GM12874 (cell line): ENCODE results near the gene CLCN3.

Experiments
- CTCF ChIP-seq: IDR thresholded peaks from 2 replicates; pipeline ENCODE4 v1.5.1; 2011; ENCODE audit warnings: low read depth, mild to moderate bottlenecking, control low read depth, low read length, moderate library complexity; ENCODE audit not compliant: insufficient read depth

The CLCN3 gene

GRCh38 chr4:169594560-169595195 lies 25.7 kb upstream of the CLCN3 start:
- TF ChIP-seq CTCF, result no peak

DNA sequence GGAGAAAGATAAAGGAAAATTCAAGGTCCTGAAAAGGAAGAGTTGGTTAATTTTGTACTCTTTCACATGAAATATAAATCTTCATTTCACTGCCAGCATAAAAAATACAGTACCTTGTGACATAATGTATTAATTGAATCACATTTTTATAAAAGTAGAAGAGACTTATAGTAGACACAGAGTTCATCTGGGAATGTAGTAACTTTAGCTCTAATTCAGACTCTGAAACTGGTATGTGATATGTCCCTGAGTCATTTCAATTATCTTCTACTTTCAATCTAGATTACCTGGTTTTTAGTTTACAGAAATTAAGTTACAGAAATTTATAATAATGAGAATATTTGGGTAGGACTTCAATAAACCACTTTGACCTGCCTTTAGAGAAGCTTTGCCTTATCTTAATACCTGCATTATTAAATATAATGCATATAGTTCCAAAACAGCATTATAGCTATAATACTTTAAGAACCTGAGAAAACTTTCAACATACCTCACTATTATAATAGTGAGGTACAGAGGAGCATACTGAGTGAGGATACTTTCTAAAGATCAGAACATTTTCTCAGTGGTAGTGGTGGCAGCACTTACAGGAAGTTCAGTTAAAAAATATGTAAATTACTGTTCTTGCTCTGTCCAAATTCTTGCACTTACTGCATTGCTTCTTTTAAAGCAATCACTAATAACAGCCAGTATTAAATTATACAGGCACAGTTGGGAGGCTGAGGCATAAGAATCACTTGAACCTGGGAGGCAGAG lies 19.2 kb upstream of the CLCN3 start:
- no peak for TF ChIP-seq CTCF

DNA sequence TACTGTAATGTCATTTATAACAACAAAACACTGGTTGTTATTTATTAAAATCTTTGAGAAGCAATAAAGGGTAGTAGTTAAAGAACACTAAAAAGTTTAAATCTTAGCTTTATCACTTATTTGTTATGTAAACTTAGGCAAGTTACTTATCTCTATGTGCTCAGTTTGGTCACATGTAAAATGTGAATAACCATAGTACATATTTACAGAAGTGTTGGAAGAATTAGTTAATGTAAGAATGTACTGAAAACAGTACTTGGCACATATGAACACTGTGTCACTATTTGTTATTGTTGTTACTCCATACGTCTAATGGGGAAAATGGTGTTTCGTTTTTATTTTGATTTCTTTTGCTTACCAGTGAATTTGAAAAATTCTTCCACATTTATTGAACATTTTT lies 17.1 kb upstream of the CLCN3 start:
- no peak for TF ChIP-seq CTCF

GRCh38 chr4:169604131-169604900 lies 16.1 kb upstream of the CLCN3 start:
- TF ChIP-seq CTCF, result no peak

DNA sequence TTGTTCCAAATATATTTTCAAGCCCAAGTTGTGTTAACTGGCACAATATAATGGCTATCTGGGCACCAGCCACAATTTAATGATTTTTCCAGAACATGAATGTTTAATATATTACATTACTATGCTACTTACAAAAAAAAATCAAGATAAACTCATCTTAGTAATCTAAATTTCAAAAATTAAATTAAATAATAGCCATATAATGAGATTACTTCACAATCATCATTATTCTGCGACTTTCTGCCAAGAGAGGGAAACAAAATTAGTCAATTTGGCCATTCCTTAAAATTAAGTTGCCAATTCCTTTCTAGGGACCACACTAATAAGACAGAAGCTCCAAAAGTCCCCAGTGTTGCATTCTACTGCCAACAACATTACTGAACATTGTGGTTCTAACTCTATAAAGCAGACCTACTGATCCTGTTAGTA lies 15.5 kb upstream of the CLCN3 start:
- no peak for TF ChIP-seq CTCF

DNA sequence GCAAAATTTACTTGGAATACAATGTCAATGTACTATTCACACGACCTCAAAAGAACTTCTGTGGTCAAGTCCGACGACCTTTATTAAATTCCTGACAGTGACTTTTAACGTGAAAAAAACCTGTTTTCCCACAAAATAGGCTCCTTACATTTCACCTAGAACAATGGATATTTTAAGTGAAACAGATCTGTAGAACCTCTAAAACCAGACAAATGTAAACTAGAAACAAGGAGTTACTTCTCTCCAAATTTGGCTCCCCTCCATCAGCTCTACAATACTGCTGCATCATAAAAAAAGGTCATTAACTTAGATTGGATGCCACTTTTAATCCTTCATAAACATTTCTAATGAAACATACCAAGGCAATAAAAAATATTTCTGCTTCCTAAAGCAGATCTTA lies 9.2 kb upstream of the CLCN3 start:
- no peak for TF ChIP-seq CTCF
